ES-I3 (cell line): ENCODE measurements around the gene GLI3.

Source experiments
- H3K36me3 ChIP-seq: 2 replicates; pipeline ENCODE4 v1.6.1; 2013; ENCODE audit warnings: mild to moderate bottlenecking, low read length, control low read depth, moderate library complexity; ENCODE audit not compliant: insufficient read depth
- H3K4me1 ChIP-seq: 2 replicates; pipeline ENCODE4 v1.6.1; 2013; ENCODE audit warnings: mild to moderate bottlenecking, control low read depth, low read length; ENCODE audit not compliant: insufficient read depth
- H3K9ac ChIP-seq: 2 replicates; pipeline ENCODE4 v1.6.1; 2013; ENCODE audit warnings: low read depth, mild to moderate bottlenecking, low read length, moderate library complexity
- H3K9me3 ChIP-seq: 2 replicates; pipeline ENCODE4 v1.6.1; 2013; ENCODE audit warnings: mild to moderate bottlenecking, low read length, moderate library complexity; ENCODE audit not compliant: control insufficient read depth, insufficient read depth

The GLI3 gene

GRCh38 chr7:41955893-41956675 is 280.9 kb downstream of the GLI3 start:
- Histone ChIP-seq H3K9ac (no peak overlapping the region), H3K36me3 (no peaks in the 10 kb centered on the region), H3K4me1 (peaks cover 7% of the 10 kb centered on the region; the same call in 1 of the 2 replicates), H3K9me3 (no peaks in the 10 kb centered on the region)

- no peaks in the 10 kb centered on the region for H3K36me3 ChIP-seq
Observed at GRCh38 chr7:41955451-41955850, 281.6 kb downstream of the GLI3 start.

GRCh38 chr7:41954976-41955375 is 282.0 kb downstream of the GLI3 start:
- no peak overlapping the region for H3K9ac ChIP-seq
- peaks cover 7% of the 10 kb centered on the region; the same call in 1 of the 2 replicates for H3K4me1 ChIP-seq
- no peaks in the 10 kb centered on the region for H3K36me3 ChIP-seq
- no peaks in the 10 kb centered on the region for H3K9me3 ChIP-seq

More at GRCh38 chr7:41955451-41955850, 281.6 kb downstream of the GLI3 start:
- Histone ChIP-seq H3K9me3 (no peaks in the 10 kb centered on the region), H3K4me1 (peaks cover 7% of the 10 kb centered on the region; the same call in 1 of the 2 replicates), H3K9ac (no peak overlapping the region)

- no peaks in the 10 kb centered on the region for H3K9me3 ChIP-seq
- no peak overlapping the region for H3K9ac ChIP-seq
- 0 out of 2 replicates have a peak, but pooled peaks cover 3% of the 10 kb centered on the region for H3K4me1 ChIP-seq
- H3K36me3 ChIP-seq: no peaks in the 10 kb centered on the region
Observed at GRCh38 chr7:41948503-41948902, 288.5 kb downstream of the GLI3 start.

GRCh38 chr7:41943094-41943577 is 293.9 kb downstream of the GLI3 start:
- Histone ChIP-seq H3K9ac (peak overlapping the region; percentile 17; the same call in 1 of the 2 replicates), H3K9me3 (no peaks in the 10 kb centered on the region), H3K36me3 (no peaks in the 10 kb centered on the region), H3K4me1 (0 out of 2 replicates have a peak, but pooled peaks cover 7% of the 10 kb centered on the region)

GRCh38 chr7:41942468-41943093 is 294.4 kb downstream of the GLI3 start:
- Histone ChIP-seq H3K9me3 (no peaks in the 10 kb centered on the region), H3K36me3 (no peaks in the 10 kb centered on the region), H3K9ac (peak overlapping the region; percentile 17; the same call in 1 of the 2 replicates), H3K4me1 (0 out of 2 replicates have a peak, but pooled peaks cover 7% of the 10 kb centered on the region)

GRCh38 chr7:41940760-41941343 is 296.2 kb downstream of the GLI3 start:
- Histone ChIP-seq H3K9me3 (no peaks in the 10 kb centered on the region), H3K4me1 (0 out of 2 replicates have a peak, but pooled peaks cover 7% of the 10 kb centered on the region), H3K9ac (no peak overlapping the region), H3K36me3 (no peaks in the 10 kb centered on the region)

- Histone ChIP-seq H3K9ac (no peak overlapping the region), H3K4me1 (0 out of 2 replicates have a peak, but pooled peaks cover 7% of the 10 kb centered on the region), H3K9me3 (no peaks in the 10 kb centered on the region), H3K36me3 (no peaks in the 10 kb centered on the region)
Observed at GRCh38 chr7:41938371-41938770, 298.6 kb downstream of the GLI3 start.

- 0 out of 2 replicates have a peak, but pooled peaks cover 4% of the 10 kb centered on the region for H3K4me1 ChIP-seq
- H3K36me3 ChIP-seq: no peaks in the 10 kb centered on the region
- no peaks in the 10 kb centered on the region for H3K9me3 ChIP-seq
Observed at GRCh38 chr7:41933427-41933826, 303.6 kb downstream of the GLI3 start.

GRCh38 chr7:41931263-41931646 is 305.8 kb downstream of the GLI3 start:
- Histone ChIP-seq H3K36me3 (no peaks in the 10 kb centered on the region), H3K9me3 (no peaks in the 10 kb centered on the region), H3K9ac (no peak overlapping the region), H3K4me1 (0 out of 2 replicates have a peak, but pooled peaks cover 4% of the 10 kb centered on the region)

More at GRCh38 chr7:41933427-41933826, 303.6 kb downstream of the GLI3 start:
- H3K9ac ChIP-seq: no peak overlapping the region

- Histone ChIP-seq H3K4me1 (0 out of 2 replicates have a peak, but pooled peaks cover 4% of the 10 kb centered on the region), H3K9me3 (no peaks in the 10 kb centered on the region), H3K36me3 (no peaks in the 10 kb centered on the region), H3K9ac (no peak overlapping the region)
Observed at GRCh38 chr7:41930538-41931262, 306.3 kb downstream of the GLI3 start.

GRCh38 chr7:41928781-41929180 is 308.2 kb downstream of the GLI3 start:
- Histone ChIP-seq H3K36me3 (no peaks in the 10 kb centered on the region), H3K4me1 (0 out of 2 replicates have a peak, but pooled peaks cover 4% of the 10 kb centered on the region), H3K9ac (no peak overlapping the region), H3K9me3 (no peaks in the 10 kb centered on the region)

GRCh38 chr7:41928166-41928565 is 308.8 kb downstream of the GLI3 start:
- Histone ChIP-seq H3K9ac (no peak overlapping the region), H3K36me3 (no peaks in the 10 kb centered on the region), H3K4me1 (0 out of 2 replicates have a peak, but pooled peaks cover 4% of the 10 kb centered on the region), H3K9me3 (no peaks in the 10 kb centered on the region)

GRCh38 chr7:41927380-41927779 is 309.6 kb downstream of the GLI3 start:
- Histone ChIP-seq H3K9ac (no peak overlapping the region), H3K4me1 (0 out of 2 replicates have a peak, but pooled peaks cover 4% of the 10 kb centered on the region)

More at GRCh38 chr7:41927380-41927779, 309.6 kb downstream of the GLI3 start:
- Histone ChIP-seq H3K36me3 (no peaks in the 10 kb centered on the region), H3K9me3 (no peaks in the 10 kb centered on the region)
